Stimulated activated naive CD8-positive, alpha-beta T cell treated with anti-CD3 and anti-CD28 coated beads, Interleukin-15, amount 100 ng/mL, for 72 hours (primary cell): ENCODE results near the gene ASPSCR1.
A peak's percentile ranks its signal among the peaks of the same experiment; 100 is the strongest.
"Not testable (repeated sequence)": the region's sequence is repeated elsewhere in the genome, so short reads cannot be mapped to it uniquely, and the experiment has no call there.

ENCODE experiments used
- ATAC-seq: fragments of 150-1000 bp; cut with Tn5 transposase; 2 replicates; pipeline ENCODE4 v1.10.0; 2021; ENCODE audit warnings: mild to moderate bottlenecking, moderate library complexity
- DNase-seq, 2 donors: peaks; one replicate each; pipeline ENCODE4 v3.0.0; 2021 to 2022
- H3K27ac Mint-ChIP-seq, 2 donors: one replicate each; pipeline ENCODE4 v1.8.0; 2022; ENCODE audit warnings: mild to moderate bottlenecking in 2 of 2, mixed read lengths in 2 of 2, moderate library complexity in 2 of 2
- H3K27me3 Mint-ChIP-seq: one replicate; pipeline ENCODE4 v1.8.0; 2022; ENCODE audit warnings: mixed read lengths
- H3K4me1 Mint-ChIP-seq: one replicate; pipeline ENCODE4 v1.8.0; 2022; ENCODE audit warnings: mild to moderate bottlenecking, mixed read lengths
- H3K4me3 Mint-ChIP-seq, 2 donors: one replicate each; pipeline ENCODE4 v1.8.0; 2022; ENCODE audit warnings: mild to moderate bottlenecking in 2 of 2, mixed read lengths in 2 of 2, moderate library complexity in 1 of 2
- H3K9me3 Mint-ChIP-seq, 2 donors: one replicate each; pipeline ENCODE4 v1.8.0; 2022; ENCODE audit warnings: mixed read lengths in 2 of 2

ASPSCR1 gene

DNA sequence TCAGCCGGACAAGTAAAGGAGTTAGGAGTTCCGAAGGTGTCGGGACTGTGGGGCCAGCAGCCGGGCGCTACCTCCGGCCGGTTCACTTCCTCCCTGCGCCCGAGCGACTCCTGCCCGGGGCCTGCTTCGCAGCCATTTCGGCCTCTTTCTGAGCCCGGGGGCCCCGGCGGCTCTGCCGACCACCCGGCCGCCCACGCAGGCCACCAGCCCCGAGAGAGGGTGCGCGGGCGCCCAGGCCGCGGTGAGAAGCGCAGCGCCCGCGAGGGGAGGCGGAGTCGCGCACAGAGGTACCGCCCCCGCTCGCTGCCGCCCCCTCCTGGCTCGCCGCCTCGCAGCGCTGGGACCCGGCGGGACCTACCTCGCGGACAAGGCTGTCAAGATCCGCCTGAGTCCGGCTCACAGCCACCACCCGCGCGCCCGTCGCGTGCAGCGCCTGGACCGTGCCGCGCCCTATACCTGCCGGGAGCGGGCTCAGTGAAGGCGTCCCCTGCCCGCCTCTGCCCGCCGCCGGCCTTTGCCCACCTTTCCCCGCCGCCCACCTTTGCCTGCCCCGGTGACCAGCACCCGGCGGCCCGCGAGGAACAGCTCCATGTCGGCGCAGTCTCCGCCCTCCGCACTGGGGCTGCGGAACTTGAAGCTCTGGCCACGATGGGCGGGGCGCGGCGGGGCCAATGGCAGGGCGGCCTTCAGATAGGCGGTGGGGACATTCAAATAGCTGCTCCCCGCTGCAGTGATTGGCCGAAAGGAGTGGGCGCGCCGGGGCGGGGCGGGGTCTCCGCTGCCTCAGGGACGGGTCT is 59.9 kb downstream of the ASPSCR1 start, which contains the start of gene DCXR:
DCXR (minus strand) TSS at position 606 of the 797 bp plus-strand sequence; CDS start at position 591, 15 bp downstream.
- peak within 1 kb of the TSS; percentile 87 to 92 for H3K4me3 Mint-ChIP-seq
- DNase-seq (peak; percentile 97 to 98), ATAC-seq (peak; percentile 95)
- peak within 1 kb of the TSS; percentile 78 to 79 for H3K27ac Mint-ChIP-seq
- H3K9me3 Mint-ChIP-seq, result no peaks in the 10 kb centered on the region
- peaks cover 33% of the 10 kb centered on the region for H3K4me1 Mint-ChIP-seq
- no peaks in the 10 kb centered on the region for H3K27me3 Mint-ChIP-seq

DNA sequence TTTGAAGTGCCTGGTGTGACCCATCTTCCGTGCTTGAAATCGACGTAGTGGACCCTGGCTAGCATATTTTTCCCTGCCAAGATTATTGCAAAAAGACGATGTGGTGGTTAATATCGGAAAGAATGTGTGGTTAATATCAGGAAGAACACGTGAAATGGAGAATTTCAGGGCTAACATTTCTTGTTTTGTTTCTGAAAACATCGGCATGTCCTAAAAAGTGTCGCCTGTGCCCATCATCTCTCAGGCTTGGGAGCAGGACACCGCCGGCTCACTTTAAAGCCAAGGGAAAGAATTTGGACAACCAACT is 60.4 kb downstream of the ASPSCR1 start:
- ATAC-seq (no peak), DNase-seq (no peak)
- peak overlapping the region; percentile 87 to 92 for H3K4me3 Mint-ChIP-seq
- H3K9me3 Mint-ChIP-seq, result no peaks in the 10 kb centered on the region
- H3K27me3 Mint-ChIP-seq, result no peaks in the 10 kb centered on the region
- peaks cover 33% of the 10 kb centered on the region for H3K4me1 Mint-ChIP-seq
- peak overlapping the region; percentile 24 to 78 for H3K27ac Mint-ChIP-seq

DNA sequence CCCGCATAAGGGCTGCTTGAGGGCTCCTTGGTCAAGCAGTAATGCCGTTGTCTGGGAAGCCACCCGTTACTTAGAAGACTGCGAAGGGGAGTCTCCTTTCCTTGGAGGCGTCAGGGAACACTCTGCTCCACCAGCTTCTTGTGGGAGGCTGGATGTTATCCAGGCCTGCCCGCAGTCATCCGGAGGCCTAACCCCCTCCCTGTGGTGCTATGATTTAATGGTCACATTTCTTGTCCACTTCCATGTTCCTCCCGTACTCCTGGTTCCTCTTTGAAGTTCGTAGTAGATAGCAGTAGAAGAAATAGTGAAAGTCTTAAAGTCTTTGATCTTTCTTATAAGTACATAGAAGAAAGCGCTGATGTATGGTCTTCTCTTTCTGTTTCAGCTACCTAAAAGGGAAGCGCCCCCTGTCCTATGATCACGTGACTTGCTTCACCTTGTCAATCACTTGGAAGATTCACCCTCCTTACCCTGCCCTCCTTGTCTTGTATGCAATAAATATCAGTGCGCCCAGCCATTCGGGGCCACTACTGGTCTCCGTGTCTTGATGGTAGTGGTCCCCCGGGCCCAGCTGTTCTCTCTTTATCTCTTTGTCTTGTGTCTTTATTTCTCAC is 61.5 kb downstream of the ASPSCR1 start:
- H3K9me3 Mint-ChIP-seq, H3K27me3 Mint-ChIP-seq, ATAC-seq, H3K27ac Mint-ChIP-seq, DNase-seq: not testable (repeated sequence)
- peaks cover 33% of the 10 kb centered on the region for H3K4me1 Mint-ChIP-seq
- H3K4me3 Mint-ChIP-seq, result peak overlapping the region; percentile 24 to 36

DNA sequence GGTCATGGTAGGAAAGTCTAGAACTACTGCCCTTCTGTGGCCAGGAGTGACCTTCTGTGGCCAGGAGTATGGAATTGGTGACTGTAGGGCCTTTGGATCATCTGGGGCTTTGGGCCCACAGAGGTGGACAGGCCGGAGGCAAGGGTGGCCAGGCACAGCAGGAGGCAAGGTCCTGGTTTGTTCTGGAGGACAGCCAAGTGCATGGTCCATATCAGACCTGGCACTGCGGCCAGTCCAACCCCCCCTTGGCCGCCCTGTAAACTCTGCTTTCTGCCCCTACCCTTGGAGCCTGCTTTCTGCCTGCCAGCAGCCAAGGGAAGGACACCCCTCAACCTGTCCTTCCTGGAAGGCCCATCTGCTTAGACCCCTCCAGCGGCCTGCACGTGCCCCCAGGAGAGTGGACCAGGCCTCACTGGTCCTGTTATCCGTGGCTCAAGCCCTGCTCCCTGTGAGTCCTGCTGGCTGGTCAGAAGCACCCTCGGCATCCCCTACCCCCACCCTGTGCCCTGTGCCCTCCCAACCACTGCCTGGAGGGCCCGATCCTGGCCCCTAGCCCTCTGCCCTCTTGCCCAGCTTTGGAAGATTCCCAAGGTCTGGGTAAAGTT is 62.4 kb downstream of the ASPSCR1 start:
- ATAC-seq, result no peak
- Mint-ChIP-seq H3K27ac (no peak overlapping the region), H3K4me3 (no peak overlapping the region), H3K9me3 (no peaks in the 10 kb centered on the region), H3K4me1 (peaks cover 33% of the 10 kb centered on the region), H3K27me3 (no peaks in the 10 kb centered on the region)
- no peak for DNase-seq

DNA sequence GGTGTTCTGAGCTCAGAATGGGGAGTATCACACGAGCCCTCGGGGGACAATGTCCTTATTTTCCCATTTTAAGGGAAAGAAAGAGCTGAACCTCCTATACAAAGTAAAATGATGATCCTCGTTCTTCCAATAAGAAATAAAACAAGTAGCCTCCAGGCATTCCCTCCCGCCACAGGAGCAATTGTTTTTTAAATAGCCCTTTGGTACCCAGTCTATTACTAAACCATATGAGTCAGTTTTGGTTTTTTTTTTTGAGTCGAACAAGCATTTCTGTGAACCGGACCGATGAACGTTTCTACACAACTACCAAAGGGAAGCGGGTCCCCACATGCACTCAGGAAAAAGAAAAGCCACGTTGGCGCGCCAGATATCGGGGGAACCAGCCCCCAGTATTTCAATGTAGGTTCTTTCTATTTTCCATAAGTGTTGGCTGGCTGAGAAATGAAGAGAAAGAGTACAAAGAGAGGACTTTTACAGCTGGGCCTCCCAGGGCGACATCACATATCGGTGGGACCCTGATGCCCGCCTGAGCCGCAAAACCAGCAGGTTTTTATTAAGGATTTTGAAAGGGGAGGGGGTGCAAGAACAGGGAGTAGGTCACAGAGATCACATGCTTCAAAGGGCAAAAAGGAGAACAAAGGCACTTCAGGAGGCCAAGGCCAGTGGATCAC is 63.9 kb downstream of the ASPSCR1 start:
- no peak for ATAC-seq
- H3K4me3 Mint-ChIP-seq, result no peak overlapping the region
- H3K4me1 Mint-ChIP-seq, result peaks cover 23% of the 10 kb centered on the region
- no peaks in the 10 kb centered on the region for H3K9me3 Mint-ChIP-seq
- no peak overlapping the region for H3K27ac Mint-ChIP-seq
- DNase-seq, result no peak
- no peaks in the 10 kb centered on the region for H3K27me3 Mint-ChIP-seq

DNA sequence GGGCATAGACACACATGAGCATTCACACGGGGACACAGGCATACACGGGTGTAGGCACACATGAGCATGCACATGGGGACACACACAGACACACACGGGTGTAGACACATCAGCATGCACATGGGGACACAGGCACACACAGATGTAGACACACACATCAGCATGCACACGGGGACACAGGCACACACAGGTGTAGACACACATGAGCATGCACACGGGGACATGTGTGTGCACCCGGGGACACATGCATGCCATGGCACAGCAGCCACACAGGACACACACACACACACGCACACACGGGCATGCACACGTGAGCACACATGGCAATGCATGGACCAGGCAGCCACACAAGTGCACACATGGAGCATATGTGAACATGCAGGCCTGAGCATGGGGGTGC is 65.2 kb downstream of the ASPSCR1 start:
- Mint-ChIP-seq H3K27ac (no peak overlapping the region), H3K9me3 (no peaks in the 10 kb centered on the region), H3K4me1 (peaks cover 16% of the 10 kb centered on the region), H3K27me3 (no peaks in the 10 kb centered on the region), H3K4me3 (no peak overlapping the region)
- ATAC-seq (peak; percentile 40), DNase-seq (no peak)

DNA sequence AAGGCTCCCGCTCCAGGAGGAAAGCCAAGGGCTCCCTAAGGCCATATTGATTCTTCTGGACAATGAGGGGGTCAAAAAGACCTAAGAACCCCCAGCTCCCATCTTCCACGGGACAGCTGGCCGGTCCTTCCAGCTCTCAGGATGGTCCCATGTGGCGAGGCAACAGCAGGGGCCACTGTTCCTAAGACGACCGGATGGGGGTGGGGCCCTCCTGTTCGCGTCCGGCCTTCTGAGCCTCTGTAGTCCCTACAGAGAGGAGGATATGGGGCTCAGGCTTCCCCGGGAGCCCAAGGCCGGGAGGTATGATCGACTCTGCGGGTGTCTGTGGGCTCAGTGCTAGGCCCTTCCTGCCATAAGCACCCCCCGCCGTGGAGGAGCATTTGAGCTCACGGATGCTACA is 66.1 kb downstream of the ASPSCR1 start:
- no peak overlapping the region for H3K27ac Mint-ChIP-seq
- no peaks in the 10 kb centered on the region for H3K27me3 Mint-ChIP-seq
- H3K4me3 Mint-ChIP-seq, result no peak overlapping the region
- DNase-seq (no peak), ATAC-seq (peak; percentile 15)
- peaks cover 10% of the 10 kb centered on the region for H3K4me1 Mint-ChIP-seq
- H3K9me3 Mint-ChIP-seq, result no peaks in the 10 kb centered on the region

DNA sequence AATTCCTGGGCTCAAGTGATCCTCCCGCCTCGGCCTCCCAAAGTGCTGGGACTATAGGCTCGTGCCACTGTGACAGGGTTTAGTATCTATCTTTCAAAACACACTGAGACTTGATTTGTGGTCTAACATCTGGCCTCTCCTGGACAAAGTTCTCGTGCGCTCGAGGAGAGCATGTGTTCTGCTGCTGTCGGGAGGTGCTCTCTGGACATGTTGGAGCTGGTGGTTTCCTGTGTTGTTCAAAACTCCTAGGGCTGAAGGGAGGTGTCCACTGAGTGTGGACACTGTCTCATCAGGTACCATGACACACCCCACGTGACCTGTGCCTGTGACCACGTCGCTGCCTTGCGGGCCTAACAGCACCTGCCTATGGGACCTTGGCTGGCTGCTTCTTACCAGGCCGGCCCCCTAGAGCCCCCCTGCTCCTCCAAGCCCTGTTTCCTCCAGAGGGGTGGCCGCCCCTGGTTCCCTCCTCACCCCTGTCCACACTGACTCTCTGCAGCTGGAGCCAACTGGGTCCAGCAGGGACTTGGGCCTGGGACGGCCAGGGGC is 68.6 kb downstream of the ASPSCR1 start:
- H3K4me1 Mint-ChIP-seq, result peaks cover 13% of the 10 kb centered on the region
- H3K27me3 Mint-ChIP-seq, result no peaks in the 10 kb centered on the region
- no peaks in the 10 kb centered on the region for H3K9me3 Mint-ChIP-seq
- no peak overlapping the region for H3K27ac Mint-ChIP-seq
- no peak overlapping the region for H3K4me3 Mint-ChIP-seq
- no peak for ATAC-seq
- no peak for DNase-seq

DNA sequence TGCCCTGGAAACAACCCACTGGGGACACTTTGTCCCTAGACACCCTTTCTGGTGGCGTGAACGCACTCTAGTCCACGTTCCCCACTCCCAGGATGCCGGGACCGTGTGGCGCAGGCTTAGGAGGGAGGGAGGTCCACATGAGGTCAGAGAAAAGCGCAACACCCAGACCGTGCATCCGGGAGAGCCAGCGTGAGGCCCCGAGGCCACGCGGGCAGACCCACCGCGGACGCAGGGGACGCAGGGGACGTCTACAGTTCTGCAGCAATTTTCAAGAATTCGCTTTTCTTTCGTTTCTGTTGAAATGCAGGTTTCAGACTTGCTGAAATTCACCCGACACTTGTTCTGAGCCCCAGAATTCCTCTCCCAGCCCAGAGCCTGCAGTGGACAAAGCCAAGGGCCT is 69.5 kb downstream of the ASPSCR1 start:
- no peaks in the 10 kb centered on the region for H3K9me3 Mint-ChIP-seq
- H3K27ac Mint-ChIP-seq, result no peak overlapping the region
- no peak for ATAC-seq
- H3K4me1 Mint-ChIP-seq, result peaks cover 14% of the 10 kb centered on the region
- H3K4me3 Mint-ChIP-seq, result no peak overlapping the region
- no peaks in the 10 kb centered on the region for H3K27me3 Mint-ChIP-seq
- no peak for DNase-seq

DNA sequence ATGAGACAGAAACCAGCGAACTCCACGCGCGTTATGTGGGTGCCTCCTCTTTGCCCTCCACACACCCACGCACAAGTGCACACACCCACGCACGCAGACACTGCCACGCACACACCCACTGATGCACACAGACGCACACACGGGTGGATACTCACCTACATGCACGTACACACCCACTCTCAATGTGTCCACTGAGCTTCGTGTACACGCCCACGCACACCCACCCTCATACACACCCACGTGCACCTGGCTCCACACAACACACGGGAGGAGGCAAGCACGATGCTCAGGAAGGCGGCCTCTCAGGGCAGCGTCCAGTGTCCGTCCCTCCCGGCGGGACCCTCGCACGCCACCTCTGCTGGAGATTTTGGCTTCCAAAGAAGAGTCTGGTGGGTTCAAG is 70.0 kb downstream of the ASPSCR1 start:
- H3K4me3 Mint-ChIP-seq, result no peak overlapping the region

DNA sequence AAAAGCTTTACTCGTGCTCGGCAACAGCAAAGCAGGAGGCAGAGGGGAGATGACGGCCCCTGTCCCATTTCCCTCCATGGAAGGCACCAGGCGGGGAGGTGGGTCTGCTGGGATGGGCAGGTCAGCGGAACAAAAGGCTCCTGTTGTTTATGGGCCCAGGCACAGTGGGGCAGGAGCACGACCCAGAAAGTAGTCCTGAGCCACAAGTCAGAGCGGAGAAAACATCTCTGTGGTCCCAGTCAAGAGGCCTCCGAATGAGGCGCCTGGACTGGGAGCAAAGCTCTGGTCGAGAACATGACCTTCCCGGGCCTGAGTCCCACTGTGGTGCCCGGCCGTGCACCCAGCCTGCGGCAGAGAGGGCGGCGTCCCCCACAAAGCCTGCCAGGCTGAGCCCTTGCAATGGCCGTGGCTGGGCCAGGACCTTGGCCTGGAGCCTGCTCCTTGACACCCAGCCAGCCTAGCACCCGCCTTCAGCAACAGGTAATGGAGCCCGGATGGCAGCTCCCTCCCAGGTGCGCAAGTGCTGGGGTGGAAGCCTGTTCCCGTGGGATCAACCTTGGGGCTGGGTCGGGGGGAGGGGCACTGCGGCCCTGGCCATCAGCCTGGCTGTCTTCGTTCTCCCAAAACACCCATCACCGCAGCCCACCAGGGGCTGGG is 70.6 kb downstream of the ASPSCR1 start:
- no peak overlapping the region for H3K4me3 Mint-ChIP-seq

More for the DNA sequence above, 70.0 kb downstream of the ASPSCR1 start:
- no peaks in the 10 kb centered on the region for H3K9me3 Mint-ChIP-seq
- no peaks in the 10 kb centered on the region for H3K27me3 Mint-ChIP-seq
- H3K4me1 Mint-ChIP-seq, result peaks cover 14% of the 10 kb centered on the region
- no peak for ATAC-seq
- peak overlapping the region in 1 of 2 donors; percentile 38 for H3K27ac Mint-ChIP-seq
- DNase-seq, result no peak

DNA sequence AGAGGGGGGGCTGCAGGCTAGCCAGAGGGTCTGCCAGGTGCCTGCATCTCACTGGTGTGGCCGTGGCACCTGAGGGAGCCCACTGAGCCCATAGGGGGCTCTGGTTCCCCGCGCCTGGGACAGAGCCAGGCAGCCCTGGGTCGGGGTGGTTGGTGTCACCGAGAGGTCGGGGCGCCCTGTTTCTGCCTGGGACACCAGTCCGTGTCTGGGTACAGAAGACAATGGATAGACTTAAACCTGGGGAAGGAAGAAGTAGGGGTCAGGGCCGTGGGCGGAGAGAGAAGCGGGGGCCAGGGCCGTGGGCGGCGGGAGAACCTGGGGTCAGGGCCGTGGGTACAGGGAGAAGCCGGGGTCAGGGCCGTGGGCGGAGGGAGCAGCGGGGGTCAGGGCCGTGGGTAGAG is 71.1 kb downstream of the ASPSCR1 start:
- no peak overlapping the region for H3K4me3 Mint-ChIP-seq
- H3K4me1 Mint-ChIP-seq, result peaks cover 24% of the 10 kb centered on the region
- no peak overlapping the region for H3K27ac Mint-ChIP-seq
- DNase-seq (no peak), ATAC-seq (no peak)
- H3K9me3 Mint-ChIP-seq, result no peaks in the 10 kb centered on the region
- H3K27me3 Mint-ChIP-seq, result no peaks in the 10 kb centered on the region

More for the DNA sequence above, 70.6 kb downstream of the ASPSCR1 start:
- H3K27me3 Mint-ChIP-seq, result no peaks in the 10 kb centered on the region
- ATAC-seq, result no peak
- H3K27ac Mint-ChIP-seq, result no peak overlapping the region
- DNase-seq, result no peak
- H3K4me1 Mint-ChIP-seq, result peaks cover 19% of the 10 kb centered on the region
- no peaks in the 10 kb centered on the region for H3K9me3 Mint-ChIP-seq

DNA sequence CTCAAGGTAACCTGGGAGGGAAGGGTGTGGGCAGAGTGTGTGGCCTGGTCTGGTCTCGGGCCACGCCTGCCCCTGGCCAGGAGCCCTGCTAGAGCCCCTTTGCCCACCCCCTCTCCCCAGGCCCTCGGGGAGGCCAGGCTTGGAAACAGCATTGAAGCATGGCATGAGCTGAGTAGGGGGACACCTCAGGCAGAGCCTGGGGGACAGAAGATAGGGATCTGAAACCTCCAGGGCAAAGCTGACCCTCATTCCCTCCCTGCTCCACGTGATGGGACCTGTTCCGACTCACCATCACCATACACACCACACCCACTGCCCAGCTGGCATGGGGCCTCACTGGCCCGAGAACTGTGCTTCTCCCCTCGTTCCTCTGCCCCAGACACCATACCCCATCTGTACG is 71.7 kb downstream of the ASPSCR1 start:
- DNase-seq, result no peak
- Mint-ChIP-seq H3K9me3 (no peaks in the 10 kb centered on the region), H3K4me3 (no peak overlapping the region), H3K27ac (no peak overlapping the region), H3K4me1 (peaks cover 30% of the 10 kb centered on the region), H3K27me3 (no peaks in the 10 kb centered on the region)
- no peak for ATAC-seq

DNA sequence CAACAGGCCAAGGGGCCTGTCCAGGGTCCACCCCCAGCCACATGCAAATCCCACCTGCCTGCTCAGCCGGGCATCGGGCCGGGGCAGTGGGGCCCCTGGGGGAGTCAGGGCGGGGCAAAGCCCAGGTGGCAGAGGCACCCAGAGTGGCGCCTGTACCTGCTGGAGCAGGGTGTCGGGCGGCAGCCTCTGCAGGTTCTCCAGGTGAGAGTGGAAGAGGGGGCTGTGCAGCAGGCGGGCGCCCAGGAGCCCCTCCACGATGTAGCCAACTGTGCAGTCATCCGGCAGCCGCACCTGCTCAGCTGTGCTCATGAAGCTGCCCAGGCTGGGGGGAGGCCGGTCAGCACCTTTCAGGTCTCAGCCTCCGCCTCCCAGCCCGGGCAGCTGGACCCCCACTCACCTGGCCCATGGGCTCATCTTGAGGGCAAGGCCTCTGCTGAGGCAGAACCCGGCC is 72.1 kb downstream of the ASPSCR1 start:
- Mint-ChIP-seq H3K4me1 (peaks cover 33% of the 10 kb centered on the region), H3K9me3 (no peaks in the 10 kb centered on the region), H3K27me3 (no peaks in the 10 kb centered on the region), H3K27ac (no peak overlapping the region), H3K4me3 (no peak overlapping the region)
- no peak for DNase-seq
- no peak for ATAC-seq

DNA sequence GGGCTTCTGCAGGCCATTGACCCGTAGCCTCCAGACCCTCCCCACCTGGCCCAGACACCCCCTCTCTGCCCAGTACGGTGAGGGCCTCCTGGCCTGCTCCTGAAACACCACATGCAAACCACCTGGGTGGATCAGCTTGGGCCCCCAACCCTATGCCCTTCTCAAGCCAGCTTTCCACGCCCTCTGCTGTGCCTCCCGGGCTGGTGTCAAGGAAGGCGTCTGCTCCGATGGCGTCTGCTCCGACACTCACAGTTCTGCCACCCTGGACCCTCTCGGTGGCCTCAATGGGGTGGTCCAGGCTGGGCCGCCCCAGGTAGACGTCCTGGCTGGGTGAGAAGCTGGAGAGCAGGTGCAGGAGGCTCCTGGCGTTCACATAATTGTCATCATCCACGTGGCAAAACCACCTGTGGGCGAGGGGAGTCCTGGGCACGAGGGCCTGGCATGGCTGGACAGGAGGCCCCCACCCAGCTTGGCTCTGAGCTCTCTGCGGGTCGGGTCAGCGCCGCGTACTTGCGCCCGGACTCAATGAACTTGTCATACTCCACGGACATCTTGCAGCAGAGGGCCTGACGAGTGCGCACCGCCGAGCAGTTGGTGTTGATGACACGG is 72.8 kb downstream of the ASPSCR1 start:
- Mint-ChIP-seq H3K27me3 (no peaks in the 10 kb centered on the region), H3K27ac (peak overlapping the region in 1 of 2 donors; percentile 27), H3K4me1 (peaks cover 38% of the 10 kb centered on the region), H3K4me3 (peak overlapping the region; percentile 93 to 97), H3K9me3 (no peaks in the 10 kb centered on the region)
- DNase-seq (no peak), ATAC-seq (no peak)
